ENCODE data around the gene EPB41L4A.

The EPB41L4A gene

DNA sequence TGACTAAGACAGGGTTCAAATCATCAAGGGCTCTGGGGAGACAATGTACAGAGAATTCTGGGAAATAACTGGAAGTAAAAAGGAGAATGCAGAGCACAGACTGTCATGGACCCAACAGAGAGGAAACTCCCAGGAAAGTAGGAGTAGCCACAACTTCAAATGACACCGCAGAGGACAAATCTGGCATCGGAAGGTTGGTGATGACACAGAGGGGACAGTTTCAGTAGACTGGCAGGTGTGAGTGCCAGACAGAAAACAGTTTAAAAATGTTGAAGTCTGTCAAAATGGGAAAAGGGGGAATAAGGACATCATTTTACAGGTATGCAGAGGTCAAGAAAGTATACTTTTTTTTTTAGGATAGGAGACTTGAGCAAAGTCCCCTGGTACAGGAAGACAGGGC is 70.2 kb downstream of the EPB41L4A start:
- no peak for TF ChIP-seq EP300 (IDR thresholded peaks at IDR 0.05; ENCODE audit: borderline replicate concordance)

GRCh38 chr5:112348387-112348786 is 70.7 kb downstream of the EPB41L4A start:
- TF ChIP-seq EP300 (IDR thresholded peaks at IDR 0.05; ENCODE audit: borderline replicate concordance) (no peak), CEBPB (IDR thresholded peaks at IDR 0.05) (no peak), RAD21 (IDR thresholded peaks at IDR 0.05; ENCODE audit: low read depth) (no peak), CREB1 (IDR thresholded peaks at IDR 0.05; ENCODE audit: low read depth) (no peak), NFIC (IDR thresholded peaks at IDR 0.05) (no peak)
- TF ChIP-seq, protein P1, sequence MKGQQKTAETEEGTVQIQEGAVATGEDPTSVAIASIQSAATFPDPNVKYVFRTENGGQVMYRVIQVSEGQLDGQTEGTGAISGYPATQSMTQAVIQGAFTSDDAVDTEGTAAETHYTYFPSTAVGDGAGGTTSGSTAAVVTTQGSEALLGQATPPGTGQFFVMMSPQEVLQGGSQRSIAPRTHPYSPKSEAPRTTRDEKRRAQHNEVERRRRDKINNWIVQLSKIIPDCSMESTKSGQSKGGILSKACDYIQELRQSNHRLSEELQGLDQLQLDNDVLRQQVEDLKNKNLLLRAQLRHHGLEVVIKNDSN (IDR thresholded peaks at IDR 0.05) = no peak

DNA sequence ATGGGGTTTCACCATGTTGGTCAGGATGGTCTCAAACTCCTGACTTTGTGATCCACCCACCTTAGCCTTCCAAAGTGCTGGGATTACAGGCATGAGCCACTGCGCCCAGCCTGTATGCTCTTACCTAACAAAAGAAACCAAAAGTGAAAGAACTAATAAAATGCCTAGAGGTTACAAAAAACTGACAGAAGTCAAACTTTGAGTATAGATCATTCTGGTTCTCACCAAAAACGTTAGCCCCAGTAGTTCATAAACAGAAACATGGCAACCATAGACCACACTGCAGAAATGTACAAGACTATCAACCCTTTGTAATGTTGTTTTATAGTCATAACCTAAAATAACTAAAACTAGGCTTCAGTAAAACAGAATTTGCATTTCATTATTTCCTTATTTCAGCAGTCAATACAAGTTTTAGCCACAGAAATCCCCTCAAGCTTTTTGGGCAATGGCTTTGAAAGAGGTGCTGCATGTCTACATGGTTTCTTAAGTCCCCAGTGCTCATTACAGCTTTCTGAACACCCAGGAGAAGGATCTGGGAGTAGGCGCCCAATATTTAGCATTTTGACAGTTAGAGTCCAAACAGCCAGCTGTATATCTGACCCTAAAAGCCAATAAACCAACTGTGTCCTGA is 72.5 kb downstream of the EPB41L4A start:
- TF ChIP-seq EP300 (IDR thresholded peaks at IDR 0.05; ENCODE audit: borderline replicate concordance) (no peak), EGR1 (IDR thresholded peaks at IDR 0.05) (no peak), YY1 (IDR thresholded peaks at IDR 0.05; ENCODE audit: low read depth) (no peak), CREB1 (IDR thresholded peaks at IDR 0.05; ENCODE audit: low read depth) (no peak), TCF12 (IDR thresholded peaks at IDR 0.05; ENCODE audit: low read depth) (no peak), NFIC (IDR thresholded peaks at IDR 0.05) (no peak), ZBTB7A (IDR thresholded peaks at IDR 0.05; ENCODE audit: low read depth) (no peak), RAD21 (IDR thresholded peaks at IDR 0.05; ENCODE audit: low read depth) (no peak), CEBPB (IDR thresholded peaks at IDR 0.05) (no peak), FOXM1 (IDR thresholded peaks at IDR 0.05; ENCODE audit: borderline replicate concordance, low read depth) (no peak), TEAD4 (IDR thresholded peaks at IDR 0.05) (no peak), TAF1 (IDR thresholded peaks at IDR 0.05; ENCODE audit: low read depth) (no peak)
- TF ChIP-seq, protein P1 (IDR thresholded peaks at IDR 0.05) = no peak
- TF ChIP-seq, protein P2, sequence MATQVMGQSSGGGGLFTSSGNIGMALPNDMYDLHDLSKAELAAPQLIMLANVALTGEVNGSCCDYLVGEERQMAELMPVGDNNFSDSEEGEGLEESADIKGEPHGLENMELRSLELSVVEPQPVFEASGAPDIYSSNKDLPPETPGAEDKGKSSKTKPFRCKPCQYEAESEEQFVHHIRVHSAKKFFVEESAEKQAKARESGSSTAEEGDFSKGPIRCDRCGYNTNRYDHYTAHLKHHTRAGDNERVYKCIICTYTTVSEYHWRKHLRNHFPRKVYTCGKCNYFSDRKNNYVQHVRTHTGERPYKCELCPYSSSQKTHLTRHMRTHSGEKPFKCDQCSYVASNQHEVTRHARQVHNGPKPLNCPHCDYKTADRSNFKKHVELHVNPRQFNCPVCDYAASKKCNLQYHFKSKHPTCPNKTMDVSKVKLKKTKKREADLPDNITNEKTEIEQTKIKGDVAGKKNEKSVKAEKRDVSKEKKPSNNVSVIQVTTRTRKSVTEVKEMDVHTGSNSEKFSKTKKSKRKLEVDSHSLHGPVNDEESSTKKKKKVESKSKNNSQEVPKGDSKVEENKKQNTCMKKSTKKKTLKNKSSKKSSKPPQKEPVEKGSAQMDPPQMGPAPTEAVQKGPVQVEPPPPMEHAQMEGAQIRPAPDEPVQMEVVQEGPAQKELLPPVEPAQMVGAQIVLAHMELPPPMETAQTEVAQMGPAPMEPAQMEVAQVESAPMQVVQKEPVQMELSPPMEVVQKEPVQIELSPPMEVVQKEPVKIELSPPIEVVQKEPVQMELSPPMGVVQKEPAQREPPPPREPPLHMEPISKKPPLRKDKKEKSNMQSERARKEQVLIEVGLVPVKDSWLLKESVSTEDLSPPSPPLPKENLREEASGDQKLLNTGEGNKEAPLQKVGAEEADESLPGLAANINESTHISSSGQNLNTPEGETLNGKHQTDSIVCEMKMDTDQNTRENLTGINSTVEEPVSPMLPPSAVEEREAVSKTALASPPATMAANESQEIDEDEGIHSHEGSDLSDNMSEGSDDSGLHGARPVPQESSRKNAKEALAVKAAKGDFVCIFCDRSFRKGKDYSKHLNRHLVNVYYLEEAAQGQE (IDR thresholded peaks at IDR 0.05; ENCODE audit: low read depth) = no peak
- TF ChIP-seq, protein P3, sequence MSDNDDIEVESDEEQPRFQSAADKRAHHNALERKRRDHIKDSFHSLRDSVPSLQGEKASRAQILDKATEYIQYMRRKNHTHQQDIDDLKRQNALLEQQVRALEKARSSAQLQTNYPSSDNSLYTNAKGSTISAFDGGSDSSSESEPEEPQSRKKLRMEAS (IDR thresholded peaks at IDR 0.05) = no peak

DNA sequence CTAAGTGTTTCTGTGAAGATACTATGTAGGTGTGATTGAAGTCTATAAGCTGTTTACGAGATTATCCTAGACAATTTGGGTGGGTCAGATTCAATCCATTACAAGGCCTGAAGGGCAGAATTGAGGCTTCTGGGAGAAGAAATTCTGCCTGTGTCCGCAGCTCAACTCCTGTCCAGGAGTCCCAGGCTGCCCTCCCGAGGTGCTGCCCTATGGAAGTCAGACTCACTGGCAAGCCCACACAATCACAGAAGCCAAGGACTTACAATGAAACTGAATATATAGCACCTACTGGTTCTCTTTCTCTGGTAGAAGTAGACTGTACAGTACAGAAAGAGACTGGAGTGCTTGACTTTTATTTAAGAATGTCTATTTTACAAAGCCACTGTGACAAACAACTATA is 74.5 kb downstream of the EPB41L4A start:
- TF ChIP-seq YY1 (IDR thresholded peaks at IDR 0.05; ENCODE audit: low read depth) (no peak), RAD21 (IDR thresholded peaks at IDR 0.05; ENCODE audit: low read depth) (no peak)

- TF ChIP-seq, protein P1 (IDR thresholded peaks at IDR 0.05) = peak; percentile 60
- no peak for TF ChIP-seq EP300 (IDR thresholded peaks at IDR 0.05; ENCODE audit: borderline replicate concordance)
Observed at GRCh38 chr5:112342389-112342788, 76.7 kb downstream of the EPB41L4A start.

DNA sequence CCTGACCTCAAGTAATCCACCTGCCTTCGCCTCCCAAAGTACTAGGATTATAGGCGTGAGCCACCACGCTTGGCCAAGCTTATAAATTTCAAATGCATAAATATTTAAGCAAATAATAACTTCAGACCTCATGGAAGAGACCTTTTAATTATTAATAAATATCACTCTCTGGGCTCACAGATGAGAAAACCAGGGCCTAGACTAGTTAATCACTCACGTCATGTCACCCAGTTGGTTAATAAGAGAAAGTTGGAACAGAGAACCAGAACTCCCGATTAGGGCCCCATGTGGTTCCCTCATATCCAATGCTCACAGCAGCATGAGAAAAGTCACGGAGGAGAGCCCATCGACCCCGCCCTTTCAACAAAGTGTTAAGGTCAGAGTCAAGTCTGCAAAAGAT is 79.3 kb downstream of the EPB41L4A start:
- TF ChIP-seq TEAD4 (IDR thresholded peaks at IDR 0.05) (no peak), FOXM1 (IDR thresholded peaks at IDR 0.05; ENCODE audit: borderline replicate concordance, low read depth) (no peak), ZBTB7A (IDR thresholded peaks at IDR 0.05; ENCODE audit: low read depth) (no peak), TCF12 (IDR thresholded peaks at IDR 0.05; ENCODE audit: low read depth) (no peak), TAF1 (IDR thresholded peaks at IDR 0.05; ENCODE audit: low read depth) (no peak), EGR1 (IDR thresholded peaks at IDR 0.05) (no peak), YY1 (IDR thresholded peaks at IDR 0.05; ENCODE audit: low read depth) (no peak), RAD21 (IDR thresholded peaks at IDR 0.05; ENCODE audit: low read depth) (no peak), NFIC (IDR thresholded peaks at IDR 0.05) (no peak), CEBPB (IDR thresholded peaks at IDR 0.05) (no peak)
- TF ChIP-seq, protein P1 (IDR thresholded peaks at IDR 0.05) = no peak
- TF ChIP-seq, protein P2 (IDR thresholded peaks at IDR 0.05; ENCODE audit: low read depth) = no peak
- TF ChIP-seq, protein P3 (IDR thresholded peaks at IDR 0.05) = no peak

All from Ishikawa (cell line).